Measurements from ENCODE around the gene CST4. TPM values are rescaled to one million over a fixed set of nuclear protein-coding genes. Genes with fewer than 3 reads are reported as not detected.
A peak's percentile ranks its signal among the peaks of the same experiment; 100 is the strongest.

CST4 gene
- polyA plus RNA-seq, 1 of the 3 experiments (the other 2 are of a cell fraction): not detected

DNA sequence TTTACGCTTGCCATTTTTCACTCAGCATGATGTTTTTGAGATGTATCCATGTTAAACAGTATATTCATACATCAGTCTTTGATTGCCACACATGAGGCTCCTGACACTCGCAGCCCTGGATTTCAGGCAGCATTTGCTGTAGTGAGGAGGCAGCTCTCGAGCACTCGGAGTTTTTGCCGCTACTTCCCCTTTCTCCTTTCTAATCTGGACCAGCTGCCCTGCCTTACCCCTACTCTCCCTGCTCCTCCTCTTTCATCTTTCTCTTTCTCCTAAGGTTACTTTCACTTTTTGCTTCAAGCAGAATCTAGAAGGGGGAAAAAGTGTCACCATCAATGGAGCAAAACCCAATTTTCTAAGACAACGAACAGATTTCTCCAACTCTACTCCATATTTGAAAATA is 45.2 kb downstream of the CST4 start:
- H3K9ac ChIP-seq: no peak overlapping the region
- H3K79me2 ChIP-seq (ENCODE audit: insufficient read depth): no peaks in the 10 kb centered on the region
- ChIA-PET POLR2A (no interaction called here), CTCF (no interaction called here)
- no peak overlapping the region for H3K4me2 ChIP-seq
- no peak overlapping the region for H3K27ac ChIP-seq (ENCODE audit: low read depth in 2 of 2, low read length in 1 of 2)
- no peaks in the 10 kb centered on the region for H3K9me3 ChIP-seq
- TF ChIP-seq, protein P1, sequence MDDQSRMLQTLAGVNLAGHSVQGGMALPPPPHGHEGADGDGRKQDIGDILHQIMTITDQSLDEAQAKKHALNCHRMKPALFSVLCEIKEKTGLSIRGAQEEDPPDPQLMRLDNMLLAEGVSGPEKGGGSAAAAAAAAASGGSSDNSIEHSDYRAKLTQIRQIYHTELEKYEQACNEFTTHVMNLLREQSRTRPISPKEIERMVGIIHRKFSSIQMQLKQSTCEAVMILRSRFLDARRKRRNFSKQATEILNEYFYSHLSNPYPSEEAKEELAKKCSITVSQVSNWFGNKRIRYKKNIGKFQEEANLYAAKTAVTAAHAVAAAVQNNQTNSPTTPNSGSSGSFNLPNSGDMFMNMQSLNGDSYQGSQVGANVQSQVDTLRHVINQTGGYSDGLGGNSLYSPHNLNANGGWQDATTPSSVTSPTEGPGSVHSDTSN (IDR thresholded peaks at IDR 0.05): no peak
- TF ChIP-seq RAD21 (IDR thresholded peaks at IDR 0.05; ENCODE audit: low read length) (no peak), POLR2AphosphoS5 (IDR thresholded peaks at IDR 0.05; ENCODE audit: low read depth, low read length) (no peak), TAF1 (IDR thresholded peaks at IDR 0.05; ENCODE audit: borderline replicate concordance, low read depth, low read length) (no peak), YY1 (IDR thresholded peaks at IDR 0.05; ENCODE audit: low read depth) (no peak), JUND (IDR thresholded peaks at IDR 0.05) (no peak), SIN3A (IDR thresholded peaks at IDR 0.05; ENCODE audit: borderline replicate concordance, low read depth, low read length) (no peak)
- TF ChIP-seq, protein P2, sequence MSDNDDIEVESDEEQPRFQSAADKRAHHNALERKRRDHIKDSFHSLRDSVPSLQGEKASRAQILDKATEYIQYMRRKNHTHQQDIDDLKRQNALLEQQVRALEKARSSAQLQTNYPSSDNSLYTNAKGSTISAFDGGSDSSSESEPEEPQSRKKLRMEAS (IDR thresholded peaks at IDR 0.05; ENCODE audit: low read depth): no peak
- TF ChIP-seq, protein P3, sequence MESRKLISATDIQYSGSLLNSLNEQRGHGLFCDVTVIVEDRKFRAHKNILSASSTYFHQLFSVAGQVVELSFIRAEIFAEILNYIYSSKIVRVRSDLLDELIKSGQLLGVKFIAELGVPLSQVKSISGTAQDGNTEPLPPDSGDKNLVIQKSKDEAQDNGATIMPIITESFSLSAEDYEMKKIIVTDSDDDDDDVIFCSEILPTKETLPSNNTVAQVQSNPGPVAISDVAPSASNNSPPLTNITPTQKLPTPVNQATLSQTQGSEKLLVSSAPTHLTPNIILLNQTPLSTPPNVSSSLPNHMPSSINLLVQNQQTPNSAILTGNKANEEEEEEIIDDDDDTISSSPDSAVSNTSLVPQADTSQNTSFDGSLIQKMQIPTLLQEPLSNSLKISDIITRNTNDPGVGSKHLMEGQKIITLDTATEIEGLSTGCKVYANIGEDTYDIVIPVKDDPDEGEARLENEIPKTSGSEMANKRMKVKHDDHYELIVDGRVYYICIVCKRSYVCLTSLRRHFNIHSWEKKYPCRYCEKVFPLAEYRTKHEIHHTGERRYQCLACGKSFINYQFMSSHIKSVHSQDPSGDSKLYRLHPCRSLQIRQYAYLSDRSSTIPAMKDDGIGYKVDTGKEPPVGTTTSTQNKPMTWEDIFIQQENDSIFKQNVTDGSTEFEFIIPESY (IDR thresholded peaks at IDR 0.05; ENCODE audit: borderline replicate concordance, low read depth): no peak
- no peaks in the 10 kb centered on the region for H3K27me3 ChIP-seq (ENCODE audit: insufficient read depth)
- 82% methylated on average over 6 of the region's 6 CpGs for WGBS (ENCODE audit: low lambda C conversion rate)
- H4K20me1 ChIP-seq (ENCODE audit: insufficient read depth): no peaks in the 10 kb centered on the region
- H3K4me3 ChIP-seq (ENCODE audit: low read depth in 2 of 2, low read length in 1 of 2): no peak overlapping the region
- no peaks in the 10 kb centered on the region for H3K36me3 ChIP-seq (replicated peaks in 1 of 2; ENCODE audit: control insufficient read depth in 1 of 2, insufficient read depth in 2 of 2, low read length in 1 of 2)
- H2AFZ ChIP-seq (ENCODE audit: low read depth): no peak overlapping the region
- DNase-seq: no peak
- H3F3A ChIP-seq (replicated peaks; ENCODE audit: insufficient read depth): no peaks in the 10 kb centered on the region
- H3K4me1 ChIP-seq (ENCODE audit: control insufficient read depth in 1 of 2, insufficient read depth in 2 of 2, low read depth in 1 of 2, low read length in 1 of 2): peaks cover 0 to 5% of the 10 kb centered on the region in 2 experiments; a peak in 2 of 4 replicates
- H3K9me2 ChIP-seq: no peaks in the 10 kb centered on the region

DNA sequence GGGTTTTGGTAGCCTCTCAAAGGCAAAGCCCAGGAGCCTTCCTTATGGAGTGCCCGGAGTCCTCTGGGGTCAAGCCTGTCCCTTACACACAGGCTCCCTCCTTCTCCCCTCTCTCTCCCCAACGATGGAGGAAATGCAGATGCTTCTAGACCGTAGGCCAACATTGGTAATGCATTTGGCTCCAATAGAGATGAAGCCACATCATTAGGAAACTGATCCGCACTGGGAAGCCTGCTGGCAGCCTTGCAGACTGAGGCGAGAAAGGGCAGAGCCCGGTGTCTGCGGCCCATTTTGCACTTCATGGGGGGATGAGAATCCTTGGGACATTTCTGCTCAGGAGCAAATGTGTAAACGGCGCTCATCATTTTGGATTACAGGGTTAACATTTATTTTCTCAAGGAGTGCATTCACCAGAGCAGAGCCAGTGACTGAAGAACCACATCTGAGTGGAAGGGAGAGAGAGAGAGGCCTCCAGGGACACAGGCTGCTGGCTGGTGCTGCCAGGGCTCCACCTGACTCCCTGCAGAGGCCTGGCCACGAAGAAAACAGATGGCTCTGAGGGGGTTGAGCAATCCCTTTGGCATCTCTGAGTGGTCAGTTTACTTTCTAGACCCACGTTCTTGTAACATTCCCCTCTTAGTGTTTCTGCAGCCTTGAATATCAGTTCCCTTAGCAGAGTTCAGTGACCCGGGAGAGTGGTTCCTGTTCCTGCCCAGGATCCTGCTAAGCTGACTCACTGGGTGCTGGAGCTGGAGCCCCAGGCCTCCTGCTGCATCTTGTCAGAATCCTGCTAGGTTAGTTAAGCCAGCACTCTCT is 46.7 kb downstream of the CST4 start:
- H3K9me3 ChIP-seq: no peaks in the 10 kb centered on the region
- H3F3A ChIP-seq (replicated peaks; ENCODE audit: insufficient read depth): no peaks in the 10 kb centered on the region
- H3K36me3 ChIP-seq (replicated peaks in 1 of 2; ENCODE audit: control insufficient read depth in 1 of 2, insufficient read depth in 2 of 2, low read length in 1 of 2): no peaks in the 10 kb centered on the region
- WGBS (ENCODE audit: low lambda C conversion rate): 63% methylated on average over 12 of the region's 12 CpGs
- H3K9me2 ChIP-seq: no peaks in the 10 kb centered on the region
- peaks cover 3% of the 10 kb centered on the region; the same call in 1 of the 2 replicates for H3K79me2 ChIP-seq (ENCODE audit: insufficient read depth)
- H3K27ac ChIP-seq (ENCODE audit: low read depth in 2 of 2, low read length in 1 of 2): no peak overlapping the region
- no peak overlapping the region for H2AFZ ChIP-seq (ENCODE audit: low read depth)
- POLR2A ChIA-PET: no interaction called here
- 0 out of 2 replicates have a peak overlapping the region, but pooled peaks have one; percentile 37 for H3K4me2 ChIP-seq
- TF ChIP-seq TCF12 (IDR thresholded peaks at IDR 0.05): peak; percentile 69
- no peak for TF ChIP-seq SMC3 (IDR thresholded peaks at IDR 0.05; ENCODE audit: low read depth, low read length)
- peak; percentile 31; the same call in 1 of the 2 replicates for TF ChIP-seq GABPA (IDR thresholded peaks at IDR 0.05; ENCODE audit: low read depth)
- peak; percentile 12; the same call in 1 of the 2 replicates for TF ChIP-seq FOSL2 (IDR thresholded peaks at IDR 0.05; ENCODE audit: borderline replicate concordance, low read depth)
- no peaks in the 10 kb centered on the region for H4K20me1 ChIP-seq (ENCODE audit: insufficient read depth)
- H3K4me3 ChIP-seq (ENCODE audit: low read depth in 2 of 2, low read length in 1 of 2): no peak overlapping the region
- no peak for DNase-seq
- peaks cover 0 to 5% of the 10 kb centered on the region in 2 experiments; a peak in 2 of 4 replicates for H3K4me1 ChIP-seq (ENCODE audit: control insufficient read depth in 1 of 2, insufficient read depth in 2 of 2, low read depth in 1 of 2, low read length in 1 of 2)
- no peak overlapping the region for H3K9ac ChIP-seq
- no peaks in the 10 kb centered on the region for H3K27me3 ChIP-seq (ENCODE audit: insufficient read depth)
- CTCF ChIA-PET: no interaction called here

Measured in SK-N-SH (cell line).